CD14-positive monocyte (primary cell): Measurements from ENCODE around the gene ITGA7. TPM values are rescaled to one million over a fixed set of nuclear protein-coding genes. Genes with fewer than 3 reads are reported as not detected.
A peak's percentile ranks its signal among the peaks of the same experiment; 100 is the strongest.

Source experiments
- DNase-seq, 3 donors: peaks; one replicate each; pipeline ENCODE4 v3.0.0-alpha.2; 2011 to 2022
- H2AFZ ChIP-seq: 2 replicates; pipeline ENCODE4 v1.6.0; 2012; ENCODE audit warnings: mild to moderate bottlenecking, low read depth, low read length, inconsistent platforms; ENCODE audit not compliant: insufficient read depth, poor library complexity, severe bottlenecking
- H3K27ac ChIP-seq, 2 donors: 1 replicate in 1 of 2; 2 replicates in 1 of 2; pipeline ENCODE4 v1.5.1; 2012 to 2013; ENCODE audit warnings: low read length in 2 of 2, control low read depth in 1 of 2, inconsistent platforms in 1 of 2, low read depth in 1 of 2, mild to moderate bottlenecking in 1 of 2
- H3K27me3 ChIP-seq, 2 donors: one replicate each; pipeline versions ENCODE4 v1.6.0 to v1.6.1; 2011 to 2013; ENCODE audit warnings: low read length in 2 of 2; ENCODE audit not compliant: control insufficient read depth in 2 of 2, insufficient read depth in 2 of 2
- H3K36me3 ChIP-seq, 2 donors: replicated peaks in 1 of 2; 1 replicate in 1 of 2; 2 replicates in 1 of 2; pipeline versions ENCODE4 v1.5.1 to v1.6.1; 2012 to 2013; ENCODE audit warnings: low read length in 2 of 2, control low read depth in 1 of 2, inconsistent platforms in 1 of 2, mild to moderate bottlenecking in 1 of 2; ENCODE audit not compliant: insufficient read depth in 2 of 2, control insufficient read depth in 1 of 2
- H3K4me1 ChIP-seq, 2 donors: 1 replicate in 1 of 2; 2 replicates in 1 of 2; pipeline versions ENCODE4 v1.5.1 to v1.6.1; 2012 to 2013; ENCODE audit warnings: low read length in 2 of 2, control low read depth in 1 of 2, inconsistent platforms in 1 of 2, mild to moderate bottlenecking in 1 of 2, moderate library complexity in 1 of 2; ENCODE audit not compliant: insufficient read depth in 2 of 2, control insufficient read depth in 1 of 2
- H3K4me2 ChIP-seq: replicated peaks from 2 replicates; pipeline ENCODE3; 2012; ENCODE audit warnings: low read length, moderate library complexity, mild to moderate bottlenecking; ENCODE audit not compliant: poor library complexity, severe bottlenecking; ENCODE audit errors: extremely low read depth
- H3K4me3 ChIP-seq, 3 experiments: fragments of 200-600 bp in 1 of 3; sonication (generic) in 1 of 3; replicated peaks in 1 of 3; 1 replicate in 2 of 3; 2 replicates in 1 of 3; pipeline ENCODE4 v1.5.1; 2011 to 2013; ENCODE audit warnings: low read length in 3 of 3, mild to moderate bottlenecking in 3 of 3, control low read depth in 2 of 3, low read depth in 2 of 3, inconsistent platforms in 1 of 3, moderate library complexity in 1 of 3
- H3K79me2 ChIP-seq: 2 replicates; pipeline ENCODE4 v1.6.0; 2012; ENCODE audit warnings: mild to moderate bottlenecking, control low read depth, inconsistent platforms, low read length, moderate library complexity; ENCODE audit not compliant: insufficient read depth
- H3K9ac ChIP-seq: 2 replicates; pipeline ENCODE4 v1.6.0; 2017; ENCODE audit warnings: low read length, mild to moderate bottlenecking; ENCODE audit not compliant: insufficient read depth, poor library complexity, severe bottlenecking
- H3K9me3 ChIP-seq, 2 donors: replicated peaks in 1 of 2; 1 replicate in 1 of 2; 2 replicates in 1 of 2; pipeline versions ENCODE4 v1.5.1 to v1.6.1; 2012 to 2013; ENCODE audit warnings: low read length in 2 of 2, control low read depth in 1 of 2; ENCODE audit not compliant: control insufficient read depth in 1 of 2, insufficient read depth in 1 of 2
- H4K20me1 ChIP-seq: 2 replicates; pipeline ENCODE4 v1.6.0; 2012; ENCODE audit warnings: mild to moderate bottlenecking, low read length, control low read depth, moderate library complexity; ENCODE audit not compliant: insufficient read depth
- H3K27ac Mint-ChIP-seq, 7 donors: one replicate each; pipeline ENCODE4 v1.8.0; 2020; ENCODE audit warnings: mild to moderate bottlenecking in 7 of 7, mixed read lengths in 7 of 7, moderate library complexity in 6 of 7, inconsistent platforms in 2 of 7
- H3K27me3 Mint-ChIP-seq, 3 donors: one replicate each; pipeline ENCODE4 v1.8.0; 2021 to 2022; ENCODE audit warnings: low read depth in 3 of 3, mild to moderate bottlenecking in 3 of 3, mixed read lengths in 3 of 3, moderate library complexity in 3 of 3, inconsistent platforms in 1 of 3
- H3K36me3 Mint-ChIP-seq, 2 donors: one replicate each; pipeline ENCODE4 v1.8.0; 2020; ENCODE audit warnings: mixed read lengths in 2 of 2, inconsistent platforms in 1 of 2, mild to moderate bottlenecking in 1 of 2
- H3K4me1 Mint-ChIP-seq: one replicate; pipeline ENCODE4 v1.8.0; 2020; ENCODE audit warnings: mild to moderate bottlenecking, mixed read lengths
- H3K4me3 Mint-ChIP-seq, 2 donors: one replicate each; pipeline ENCODE4 v1.8.0; 2020; ENCODE audit warnings: mild to moderate bottlenecking in 2 of 2, mixed read lengths in 2 of 2, moderate library complexity in 1 of 2
- H3K9me3 Mint-ChIP-seq, 7 donors: one replicate each; pipeline ENCODE4 v1.8.0; 2020 to 2022; ENCODE audit warnings: mixed read lengths in 7 of 7, mild to moderate bottlenecking in 6 of 7, moderate library complexity in 6 of 7, inconsistent platforms in 2 of 7
- WGBS: methylation state at CpG from one replicate; pipeline ENCODE4 v1.1.5; 2013; ENCODE audit warnings: missing lambda C conversion rate; ENCODE audit not compliant: insufficient coverage; 5-methylcytosine and 5-hydroxymethylcytosine counted together
- intact Hi-C, 2 donors: fragments of 100-400 bp; cut with micrococcal nuclease; formaldehyde crosslinking; loops; one replicate each; pipeline versions ENCODE4 v1.15.0 to v1.15.1; 2023
- polyA plus RNA-seq, 3 donors: library from polyadenylated mRNA; depleted of rRNA in 1 of 3; unstranded in 2 of 3; stranded (reverse) in 1 of 3; fragments of 300-500 nt in 2 of 3; fragments of >200 nt in 1 of 3; fragmentation: Illumina TruSeq in 2 of 3; gene quantifications; 1 replicate in 2 of 3; 2 replicates in 1 of 3; pipeline ENCODE4 v1.2.3, GENCODE V29; 2012 to 2021
- TF ChIP-seq, protein P1 (sequence below): fragments of 200-600 bp; IDR thresholded peaks from one replicate; pipeline ENCODE4 v1.8.0; 2022; ENCODE audit warnings: antibody characterized with exemption, mild to moderate bottlenecking

Gene ITGA7
- polyA plus RNA-seq, 3 donors: 0.23 to 3.3 (median 0.55) TPM

DNA sequence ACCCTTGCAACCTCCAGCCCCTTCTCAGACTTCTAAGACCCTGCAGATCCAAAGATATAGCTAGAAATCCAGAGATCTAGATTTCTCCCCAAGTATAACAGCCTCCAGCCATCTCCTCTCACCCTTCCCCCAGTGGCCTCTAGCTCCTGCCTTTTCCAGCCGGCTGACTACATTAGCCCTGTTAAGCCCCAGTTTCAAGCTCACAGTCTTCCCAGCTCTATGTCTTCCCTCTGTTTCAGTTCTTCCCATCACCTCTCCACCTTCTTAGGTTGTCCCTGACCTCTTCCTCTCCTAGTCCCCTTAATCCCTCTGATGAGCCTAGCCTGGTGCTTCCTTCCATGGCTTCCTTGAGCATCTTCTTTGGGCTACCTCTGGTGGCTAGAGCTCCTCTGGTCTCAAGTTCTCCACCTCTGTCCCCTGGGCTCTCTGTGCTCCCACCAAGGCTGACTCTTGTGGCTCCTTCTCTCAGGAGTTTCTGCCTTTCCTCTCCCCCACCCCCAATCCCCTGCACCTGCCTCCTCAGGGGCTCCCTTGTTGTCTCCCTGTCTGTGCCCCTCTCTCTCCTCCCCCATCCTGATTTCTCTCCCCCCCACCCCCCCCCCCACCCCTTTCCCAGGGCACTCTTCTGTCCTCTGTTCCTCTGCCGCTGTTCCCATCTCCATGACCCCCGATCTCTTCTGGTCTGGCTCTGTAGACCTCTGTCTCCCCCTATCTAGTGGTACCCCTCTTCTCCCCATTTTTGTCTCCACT lies 34.4 kb upstream of the ITGA7 start:
- no peak overlapping the region for H3K27ac ChIP-seq
- H3K27ac Mint-ChIP-seq: peak overlapping the region in 2 of 7 donors; percentile 60 to 71
- H3K4me3 ChIP-seq: peak overlapping the region in 1 of 3 experiments; percentile 65
- H3K9me3 ChIP-seq: no peaks in the 10 kb centered on the region
- H3K79me2 ChIP-seq: no peaks in the 10 kb centered on the region
- H3K9ac ChIP-seq: peak overlapping the region; percentile 25
- TF ChIP-seq, protein P1, sequence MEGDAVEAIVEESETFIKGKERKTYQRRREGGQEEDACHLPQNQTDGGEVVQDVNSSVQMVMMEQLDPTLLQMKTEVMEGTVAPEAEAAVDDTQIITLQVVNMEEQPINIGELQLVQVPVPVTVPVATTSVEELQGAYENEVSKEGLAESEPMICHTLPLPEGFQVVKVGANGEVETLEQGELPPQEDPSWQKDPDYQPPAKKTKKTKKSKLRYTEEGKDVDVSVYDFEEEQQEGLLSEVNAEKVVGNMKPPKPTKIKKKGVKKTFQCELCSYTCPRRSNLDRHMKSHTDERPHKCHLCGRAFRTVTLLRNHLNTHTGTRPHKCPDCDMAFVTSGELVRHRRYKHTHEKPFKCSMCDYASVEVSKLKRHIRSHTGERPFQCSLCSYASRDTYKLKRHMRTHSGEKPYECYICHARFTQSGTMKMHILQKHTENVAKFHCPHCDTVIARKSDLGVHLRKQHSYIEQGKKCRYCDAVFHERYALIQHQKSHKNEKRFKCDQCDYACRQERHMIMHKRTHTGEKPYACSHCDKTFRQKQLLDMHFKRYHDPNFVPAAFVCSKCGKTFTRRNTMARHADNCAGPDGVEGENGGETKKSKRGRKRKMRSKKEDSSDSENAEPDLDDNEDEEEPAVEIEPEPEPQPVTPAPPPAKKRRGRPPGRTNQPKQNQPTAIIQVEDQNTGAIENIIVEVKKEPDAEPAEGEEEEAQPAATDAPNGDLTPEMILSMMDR: no peak
- H3K36me3 ChIP-seq: no peaks in the 10 kb centered on the region
- no peak for DNase-seq
- H3K27me3 Mint-ChIP-seq: peaks cover 37 to 50% (median 48%) of the 10 kb centered on the region in 3 donors
- intact Hi-C loops: loop anchor here in 1 of 2 donors (10.0 kb wide), 1 partner anchor 283 kb away; the partner anchor contains the start of gene IKZF4
- H3K4me2 ChIP-seq: peak overlapping the region; percentile 65
- no peaks in the 10 kb centered on the region for H4K20me1 ChIP-seq
- H2AFZ ChIP-seq: peak overlapping the region; percentile 71
- 31% methylated on average over 3 of the region's 3 CpGs for WGBS
- peaks cover 22 to 33% of the 10 kb centered on the region in 2 donors for H3K27me3 ChIP-seq
- H3K4me1 ChIP-seq: peaks cover 26 to 33% of the 10 kb centered on the region in 2 donors
- peaks cover 43% of the 10 kb centered on the region for H3K4me1 Mint-ChIP-seq
- H3K4me3 Mint-ChIP-seq: peak overlapping the region; percentile 77 to 79
- H3K9me3 Mint-ChIP-seq: peaks cover 0 to 9% (median 0%) of the 10 kb centered on the region in 7 donors
- peaks cover 0 to 5% of the 10 kb centered on the region in 2 donors for H3K36me3 Mint-ChIP-seq

DNA sequence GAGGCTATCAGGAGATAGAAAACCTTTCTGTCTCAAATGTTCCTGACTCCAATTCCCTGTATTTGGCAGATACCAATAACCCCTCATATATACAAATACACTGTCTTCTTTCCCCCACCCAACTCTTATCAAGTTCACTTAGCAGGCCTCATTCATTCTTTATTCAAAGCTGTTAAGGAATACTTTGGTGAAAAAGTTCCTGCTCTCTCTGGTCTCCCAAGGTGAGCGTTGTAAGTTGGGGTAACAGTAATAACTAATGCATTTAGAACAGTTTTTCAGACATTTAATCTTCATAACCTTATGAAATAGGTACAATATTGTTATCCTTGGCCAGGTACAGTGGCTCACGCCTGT lies 31.3 kb upstream of the ITGA7 start:
- no peaks in the 10 kb centered on the region for H4K20me1 ChIP-seq
- no peaks in the 10 kb centered on the region for H3K9me3 ChIP-seq
- Mint-ChIP-seq H3K4me1 (peaks cover 36% of the 10 kb centered on the region), H3K4me3 (no peak overlapping the region), H3K36me3 (peaks cover 0 to 2% of the 10 kb centered on the region in 2 donors), H3K9me3 (peaks cover 0 to 3% (median 0%) of the 10 kb centered on the region in 7 donors), H3K27ac (no peak overlapping the region), H3K27me3 (peaks cover 26 to 30% (median 28%) of the 10 kb centered on the region in 3 donors)
- H3K4me3 ChIP-seq: peak overlapping the region in 1 of 3 experiments; percentile 82
- peaks cover 22 to 29% of the 10 kb centered on the region in 2 donors for H3K4me1 ChIP-seq
- intact Hi-C loops: loop anchor here (2.0 to 5.0 kb wide), 2 partner anchors 188 to 202 kb away; partner anchors contain the start of gene PYM1 (in 1 of the 2)
- H3K27ac ChIP-seq: no peak overlapping the region
- H3K4me2 ChIP-seq: peak overlapping the region; percentile 95
- no peaks in the 10 kb centered on the region for H3K79me2 ChIP-seq
- H3K27me3 ChIP-seq: peaks cover 11 to 18% of the 10 kb centered on the region in 2 donors
- no peak overlapping the region for H3K9ac ChIP-seq
- WGBS: no CpG with 5 or more reads among the region's 2 CpGs
- DNase-seq: no peak
- peak overlapping the region; percentile 91 for H2AFZ ChIP-seq
- H3K36me3 ChIP-seq: no peaks in the 10 kb centered on the region
- TF ChIP-seq, protein P1: peak; percentile 45
